HEK293 (cell line): Measurements from ENCODE around the gene LPGAT1.

Experiments used
- CTCF ChIA-PET: fragments of 350-600 bp; formaldehyde crosslinking; extraction: SDS; loops from one replicate; lab custom pipeline; 2021; ENCODE audit warnings: antibody characterized with exemption; lab: Yijun Ruan, JAX
- POLR2A ChIA-PET: fragments of 300-600 bp; formaldehyde crosslinking; extraction: SDS; loops from one replicate; lab custom pipeline; 2020; ENCODE audit warnings: antibody characterized with exemption, inconsistent platforms; lab: Yijun Ruan, JAX
- H3K27ac ChIP-seq: fragments of 200-500 bp; sonication (Bioruptor generic); 2 replicates; pipeline ENCODE4 v1.5.1; 2014; ENCODE audit warnings: low read depth, low read length, control low read depth, inconsistent platforms; ENCODE audit errors: extremely low read depth
- H3K36me3 ChIP-seq, 2 experiments: fragments of 200-500 bp in 1 of 2; sonication (Bioruptor generic) in 1 of 2; 1 replicate in 1 of 2; 2 replicates in 1 of 2; pipeline ENCODE4 v1.5.1; 2014 to 2017; ENCODE audit warnings: inconsistent platforms in 2 of 2, low read length in 2 of 2; ENCODE audit not compliant: control insufficient read depth in 2 of 2, insufficient read depth in 1 of 2
- H3K4me1 ChIP-seq: fragments of 200-500 bp; sonication (Bioruptor generic); 2 replicates; pipeline ENCODE4 v1.5.1; 2014; ENCODE audit warnings: mild to moderate bottlenecking, low read length, inconsistent platforms; ENCODE audit not compliant: control insufficient read depth, insufficient read depth
- H3K4me3 ChIP-seq: 2 replicates; pipeline ENCODE4 v1.5.1; 2011; ENCODE audit warnings: low read depth, mild to moderate bottlenecking, control low read depth, low read length, moderate library complexity
- H3K9me3 ChIP-seq: fragments of 200-500 bp; sonication (Bioruptor generic); 2 replicates; pipeline ENCODE4 v1.5.1; 2014; ENCODE audit warnings: low read depth, low read length, inconsistent platforms; ENCODE audit not compliant: control insufficient read depth, insufficient read depth
- GFI1B ChIP-seq: fragments of 450-650 bp; formaldehyde crosslinking; IDR thresholded peaks from 2 replicates; pipeline ENCODE4 v1.5.1; 2016; ENCODE audit warnings: missing biosample characterization, missing genetic modification characterization
- GLI4 ChIP-seq: fragments of 450-650 bp; formaldehyde crosslinking; IDR thresholded peaks from 2 replicates; pipeline ENCODE4 v1.5.1; 2016; ENCODE audit warnings: missing biosample characterization, missing genetic modification characterization
- KLF10 ChIP-seq: fragments of 450-650 bp; IDR thresholded peaks from 2 replicates; pipeline ENCODE4 v1.5.1; 2018; ENCODE audit warnings: missing biosample characterization, mild to moderate bottlenecking, missing genetic modification characterization
- OVOL3 ChIP-seq: fragments of 450-650 bp; formaldehyde crosslinking; IDR thresholded peaks from 2 replicates; pipeline ENCODE4 v1.5.1; 2016; ENCODE audit warnings: missing biosample characterization, missing genetic modification characterization
- TCF7L2 ChIP-seq: IDR thresholded peaks from 2 replicates; pipeline ENCODE4 v1.6.1; 2011; ENCODE audit warnings: low read depth, mild to moderate bottlenecking, inconsistent platforms, low read length, moderate library complexity, borderline replicate concordance
- ZEB2 ChIP-seq: fragments of 450-650 bp; formaldehyde crosslinking; IDR thresholded peaks from 2 replicates; pipeline ENCODE4 v1.5.1; 2016; ENCODE audit warnings: missing biosample characterization, missing genetic modification characterization
- ZIC2 ChIP-seq: fragments of 450-650 bp; formaldehyde crosslinking; IDR thresholded peaks from 2 replicates; pipeline ENCODE4 v1.5.1; 2016; ENCODE audit warnings: missing biosample characterization, missing genetic modification characterization
- ZNF138 ChIP-seq: fragments of 450-650 bp; formaldehyde crosslinking; IDR thresholded peaks from 2 replicates; pipeline ENCODE4 v1.5.1; 2016; ENCODE audit warnings: missing biosample characterization, missing genetic modification characterization, borderline replicate concordance
- ZNF274 ChIP-seq, 2 experiments: fragments of 200-500 bp in 1 of 2; fragments of 450-650 bp in 1 of 2; sonication (Bioruptor generic) in 1 of 2; formaldehyde crosslinking in 1 of 2; IDR thresholded peaks; 2 replicates each; pipeline versions ENCODE4 v1.5.1 to v1.6.1; 2014 to 2016; ENCODE audit warnings: borderline replicate concordance in 1 of 2, inconsistent platforms in 1 of 2, low read length in 1 of 2, missing biosample characterization in 1 of 2, missing genetic modification characterization in 1 of 2
- ZNF558 ChIP-seq: fragments of 450-650 bp; formaldehyde crosslinking; IDR thresholded peaks from 2 replicates; pipeline ENCODE4 v1.5.1; 2016; ENCODE audit warnings: missing biosample characterization, missing genetic modification characterization
- ZNF610 ChIP-seq: fragments of 450-650 bp; formaldehyde crosslinking; IDR thresholded peaks from 2 replicates; pipeline ENCODE4 v1.5.1; 2016; ENCODE audit warnings: missing biosample characterization, missing genetic modification characterization, borderline replicate concordance
- ZNF623 ChIP-seq: fragments of 450-650 bp; formaldehyde crosslinking; IDR thresholded peaks from 2 replicates; pipeline ENCODE4 v1.5.1; 2016; ENCODE audit warnings: missing biosample characterization, missing genetic modification characterization
- ZNF624 ChIP-seq: fragments of 450-650 bp; formaldehyde crosslinking; IDR thresholded peaks from 2 replicates; pipeline ENCODE4 v1.5.1; 2017; ENCODE audit warnings: missing biosample characterization, missing genetic modification characterization
- ZNF791 ChIP-seq: fragments of 450-650 bp; formaldehyde crosslinking; IDR thresholded peaks from 2 replicates; pipeline ENCODE4 v1.5.1; 2016; ENCODE audit warnings: missing biosample characterization, missing genetic modification characterization
- TF ChIP-seq, protein P1 (sequence below): fragments of 450-650 bp; formaldehyde crosslinking; IDR thresholded peaks from 2 replicates; pipeline ENCODE4 v1.5.1; 2016; ENCODE audit warnings: missing biosample characterization, missing genetic modification characterization
- TF ChIP-seq, protein P2 (sequence below): fragments of 450-650 bp; formaldehyde crosslinking; conservative IDR thresholded peaks from 2 replicates; pipeline ENCODE4 v1.5.1; 2016; ENCODE audit warnings: low read depth, missing biosample characterization, missing genetic modification characterization
- TF ChIP-seq, protein P3 (sequence below): fragments of 450-650 bp; IDR thresholded peaks from 2 replicates; pipeline ENCODE4 v1.5.1; 2018; ENCODE audit warnings: missing biosample characterization, missing genetic modification characterization

LPGAT1 gene

DNA sequence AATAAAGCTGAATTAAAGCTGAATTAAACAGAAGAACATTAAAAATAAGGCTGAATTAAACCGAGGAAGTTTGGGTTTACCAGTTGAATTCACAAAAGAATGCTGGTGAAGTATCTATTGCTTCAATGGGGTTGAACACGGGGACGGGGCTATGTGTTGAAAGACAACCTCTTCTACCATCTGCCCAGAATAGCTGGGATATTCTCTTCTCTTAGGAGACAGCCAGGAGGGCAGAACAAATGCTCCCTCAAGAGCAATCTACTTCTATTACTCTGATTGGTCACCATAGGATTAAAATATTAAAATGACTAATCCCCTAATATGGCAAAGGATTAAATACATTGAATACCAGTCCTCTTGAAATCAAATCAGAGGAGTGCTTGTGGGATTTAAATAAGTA lies 68.4 kb downstream of the LPGAT1 start (continued):
- TF ChIP-seq, protein P1, sequence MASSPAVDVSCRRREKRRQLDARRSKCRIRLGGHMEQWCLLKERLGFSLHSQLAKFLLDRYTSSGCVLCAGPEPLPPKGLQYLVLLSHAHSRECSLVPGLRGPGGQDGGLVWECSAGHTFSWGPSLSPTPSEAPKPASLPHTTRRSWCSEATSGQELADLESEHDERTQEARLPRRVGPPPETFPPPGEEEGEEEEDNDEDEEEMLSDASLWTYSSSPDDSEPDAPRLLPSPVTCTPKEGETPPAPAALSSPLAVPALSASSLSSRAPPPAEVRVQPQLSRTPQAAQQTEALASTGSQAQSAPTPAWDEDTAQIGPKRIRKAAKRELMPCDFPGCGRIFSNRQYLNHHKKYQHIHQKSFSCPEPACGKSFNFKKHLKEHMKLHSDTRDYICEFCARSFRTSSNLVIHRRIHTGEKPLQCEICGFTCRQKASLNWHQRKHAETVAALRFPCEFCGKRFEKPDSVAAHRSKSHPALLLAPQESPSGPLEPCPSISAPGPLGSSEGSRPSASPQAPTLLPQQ, result no peak
- TF ChIP-seq ZEB2 (no peak), GLI4 (no peak)
- TF ChIP-seq, protein P2, sequence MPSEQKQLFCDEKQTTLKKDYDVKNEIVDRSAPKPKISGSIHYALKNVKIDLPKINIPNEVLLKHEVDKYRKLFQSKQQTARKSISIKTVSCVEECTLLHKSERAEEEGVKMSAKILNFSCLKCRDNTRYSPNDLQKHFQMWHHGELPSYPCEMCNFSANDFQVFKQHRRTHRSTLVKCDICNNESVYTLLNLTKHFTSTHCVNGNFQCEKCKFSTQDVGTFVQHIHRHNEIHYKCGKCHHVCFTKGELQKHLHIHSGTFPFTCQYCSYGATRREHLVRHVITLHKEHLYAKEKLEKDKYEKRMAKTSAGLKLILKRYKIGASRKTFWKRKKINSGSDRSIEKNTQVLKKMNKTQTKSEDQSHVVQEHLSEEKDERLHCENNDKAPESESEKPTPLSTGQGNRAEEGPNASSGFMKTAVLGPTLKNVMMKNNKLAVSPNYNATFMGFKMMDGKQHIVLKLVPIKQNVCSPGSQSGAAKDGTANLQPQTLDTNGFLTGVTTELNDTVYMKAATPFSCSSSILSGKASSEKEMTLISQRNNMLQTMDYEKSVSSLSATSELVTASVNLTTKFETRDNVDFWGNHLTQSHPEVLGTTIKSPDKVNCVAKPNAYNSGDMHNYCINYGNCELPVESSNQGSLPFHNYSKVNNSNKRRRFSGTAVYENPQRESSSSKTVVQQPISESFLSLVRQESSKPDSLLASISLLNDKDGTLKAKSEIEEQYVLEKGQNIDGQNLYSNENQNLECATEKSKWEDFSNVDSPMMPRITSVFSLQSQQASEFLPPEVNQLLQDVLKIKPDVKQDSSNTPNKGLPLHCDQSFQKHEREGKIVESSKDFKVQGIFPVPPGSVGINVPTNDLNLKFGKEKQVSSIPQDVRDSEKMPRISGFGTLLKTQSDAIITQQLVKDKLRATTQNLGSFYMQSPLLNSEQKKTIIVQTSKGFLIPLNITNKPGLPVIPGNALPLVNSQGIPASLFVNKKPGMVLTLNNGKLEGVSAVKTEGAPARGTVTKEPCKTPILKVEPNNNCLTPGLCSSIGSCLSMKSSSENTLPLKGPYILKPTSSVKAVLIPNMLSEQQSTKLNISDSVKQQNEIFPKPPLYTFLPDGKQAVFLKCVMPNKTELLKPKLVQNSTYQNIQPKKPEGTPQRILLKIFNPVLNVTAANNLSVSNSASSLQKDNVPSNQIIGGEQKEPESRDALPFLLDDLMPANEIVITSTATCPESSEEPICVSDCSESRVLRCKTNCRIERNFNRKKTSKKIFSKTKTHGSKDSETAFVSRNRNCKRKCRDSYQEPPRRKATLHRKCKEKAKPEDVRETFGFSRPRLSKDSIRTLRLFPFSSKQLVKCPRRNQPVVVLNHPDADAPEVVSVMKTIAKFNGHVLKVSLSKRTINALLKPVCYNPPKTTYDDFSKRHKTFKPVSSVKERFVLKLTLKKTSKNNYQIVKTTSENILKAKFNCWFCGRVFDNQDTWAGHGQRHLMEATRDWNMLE, result no peak

- CTCF ChIA-PET, result interaction anchor here (0.6 to 1.5 kb wide), 3 partner anchors 20 to 116 kb away, joined by 3 to 6 read pairs (median 3); no protein-coding TSS in a partner anchor
- Histone ChIP-seq H3K4me1 (no peaks in the 10 kb centered on the region), H3K9me3 (no peaks in the 10 kb centered on the region), H3K4me3 (no peak overlapping the region), H3K36me3 (peaks cover 0 to 13% of the 10 kb centered on the region in 2 experiments; a peak in 2 of 3 replicates), H3K27ac (no peak overlapping the region)
- POLR2A ChIA-PET, result no interaction called here
- no peak for TF ChIP-seq ZNF624 (tag by site-specific recombination)
- no peak for TF ChIP-seq ZNF623 (tag by site-specific recombination)
- no peak for TF ChIP-seq GFI1B
- no peak for TF ChIP-seq ZNF138 (tag by site-specific recombination)
- no peak for TF ChIP-seq OVOL3 (tag by site-specific recombination)
Measured at GRCh38 chr1:211761400-211761799, 69.2 kb downstream of the LPGAT1 start.

DNA sequence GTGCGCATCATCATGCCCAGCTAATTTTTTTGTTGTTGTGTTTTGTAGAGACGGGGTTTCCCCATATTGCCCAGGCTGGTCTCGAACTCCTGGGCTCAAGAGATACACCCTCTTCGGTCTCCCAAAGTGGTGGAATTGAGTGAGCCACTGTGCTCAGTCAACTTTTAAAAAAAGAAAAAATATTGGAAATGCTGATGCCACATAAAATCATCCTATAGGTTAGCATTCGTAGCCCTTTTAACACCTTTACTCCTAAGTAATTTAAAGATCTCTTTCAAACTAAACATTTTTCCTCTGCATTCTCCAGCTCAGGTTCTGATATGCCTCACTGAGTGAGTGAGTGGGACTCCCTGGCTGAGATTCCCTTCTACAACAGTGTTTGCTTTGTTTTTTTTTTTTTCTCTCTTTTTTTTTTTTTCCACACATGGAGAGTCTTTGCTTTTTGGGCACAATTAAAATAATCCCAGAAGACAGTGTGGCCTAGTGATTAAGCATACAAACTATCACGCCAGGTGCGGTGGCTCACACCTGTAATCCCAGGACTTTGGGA lies 74.0 kb downstream of the LPGAT1 start:
- H3K36me3 ChIP-seq, result peaks cover 0 to 5% of the 10 kb centered on the region in 2 experiments; a peak in 1 of 3 replicates
- ChIA-PET CTCF (interaction anchor here (1.5 kb wide), 1 partner anchor 76 kb away, joined by 6 read pairs; no protein-coding TSS in a partner anchor), POLR2A (interaction anchor here (0.7 kb wide), 1 partner anchor 20 kb away, joined by 4 read pairs; no protein-coding TSS in a partner anchor)
- H3K27ac ChIP-seq, result no peak overlapping the region
- H3K4me1 ChIP-seq, result peaks cover 4% of the 10 kb centered on the region; the same call in 1 of the 2 replicates
- H3K4me3 ChIP-seq, result no peak overlapping the region
- H3K9me3 ChIP-seq, result no peaks in the 10 kb centered on the region
- no peak for TF ChIP-seq ZNF791
- TF ChIP-seq TCF7L2, result no peak
- no peak for TF ChIP-seq KLF10 (tag by site-specific recombination)
- TF ChIP-seq ZNF610 (tag by site-specific recombination), result no peak
- no peak for TF ChIP-seq ZNF274 (IDR thresholded peaks at IDR 0.05; ENCODE audit: low read length)
- no peak for TF ChIP-seq ZNF274 (tag by site-specific recombination; IDR thresholded peaks at IDR 0.05; ENCODE audit: borderline replicate concordance)
- no peak for TF ChIP-seq ZIC2
- TF ChIP-seq ZNF558 (tag by site-specific recombination), result no peak
- TF ChIP-seq, protein P3, sequence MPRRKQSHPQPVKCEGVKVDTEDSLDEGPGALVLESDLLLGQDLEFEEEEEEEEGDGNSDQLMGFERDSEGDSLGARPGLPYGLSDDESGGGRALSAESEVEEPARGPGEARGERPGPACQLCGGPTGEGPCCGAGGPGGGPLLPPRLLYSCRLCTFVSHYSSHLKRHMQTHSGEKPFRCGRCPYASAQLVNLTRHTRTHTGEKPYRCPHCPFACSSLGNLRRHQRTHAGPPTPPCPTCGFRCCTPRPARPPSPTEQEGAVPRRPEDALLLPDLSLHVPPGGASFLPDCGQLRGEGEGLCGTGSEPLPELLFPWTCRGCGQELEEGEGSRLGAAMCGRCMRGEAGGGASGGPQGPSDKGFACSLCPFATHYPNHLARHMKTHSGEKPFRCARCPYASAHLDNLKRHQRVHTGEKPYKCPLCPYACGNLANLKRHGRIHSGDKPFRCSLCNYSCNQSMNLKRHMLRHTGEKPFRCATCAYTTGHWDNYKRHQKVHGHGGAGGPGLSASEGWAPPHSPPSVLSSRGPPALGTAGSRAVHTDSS (tag by site-specific recombination), result no peak
